MCF 10A (cell line): ENCODE results near the gene RAB9A. TPM values are rescaled to one million over a fixed set of nuclear protein-coding genes. Genes with fewer than 3 reads are reported as not detected.
A peak's percentile ranks its signal among the peaks of the same experiment; 100 is the strongest.

ENCODE experiments used
- BruUV-seq: library from RNA; stranded (reverse); fragments of 400-500 nt; replicated peaks from 2 replicates; lab custom pipeline; 2021; lab: Mats Ljungman, UMichigan
- CTCF ChIA-PET: fragments of 300-600 bp; sonication (Branson Sonifier 250); formaldehyde crosslinking; extraction: SDS; loops from one replicate; lab custom pipeline; 2021; ENCODE audit warnings: antibody characterized with exemption, inconsistent platforms; lab: Yijun Ruan, JAX
- POLR2A ChIA-PET: fragments of 300-600, 350-650 bp; sonication (Branson Sonifier 250); formaldehyde crosslinking; extraction: SDS; loops from one replicate; lab custom pipeline; 2020; ENCODE audit warnings: antibody characterized with exemption, inconsistent platforms; lab: Yijun Ruan, JAX
- DNase-seq: peaks from one replicate; pipeline ENCODE4 v3.0.0-alpha.2; 2018; ENCODE audit not compliant: unreplicated experiment
- H3K27ac Mint-ChIP-seq: one replicate; pipeline ENCODE4 v1.8.0; 2022; ENCODE audit warnings: mild to moderate bottlenecking, low read depth, mixed read lengths; ENCODE audit not compliant: unreplicated experiment
- H3K27me3 Mint-ChIP-seq: one replicate; pipeline ENCODE4 v1.8.0; 2022; ENCODE audit warnings: mixed read lengths; ENCODE audit not compliant: insufficient read depth, unreplicated experiment
- H3K36me3 Mint-ChIP-seq: one replicate; pipeline ENCODE4 v1.8.0; 2022; ENCODE audit warnings: mild to moderate bottlenecking, moderate library complexity, mixed read lengths; ENCODE audit not compliant: insufficient read depth, unreplicated experiment
- H3K4me1 Mint-ChIP-seq: one replicate; pipeline ENCODE4 v1.8.0; 2022; ENCODE audit warnings: mixed read lengths; ENCODE audit not compliant: insufficient read depth, unreplicated experiment
- H3K4me3 Mint-ChIP-seq: one replicate; pipeline ENCODE4 v1.8.0; 2022; ENCODE audit warnings: mild to moderate bottlenecking, moderate library complexity, mixed read lengths; ENCODE audit not compliant: unreplicated experiment
- H3K9me3 Mint-ChIP-seq: one replicate; pipeline ENCODE4 v1.8.0; 2022; ENCODE audit warnings: mixed read lengths; ENCODE audit not compliant: unreplicated experiment
- CTCF ChIP-seq: fragments of 200-600 bp; IDR thresholded peaks from one replicate; pipeline ENCODE4 v1.8.0; 2022; ENCODE audit warnings: antibody characterized with exemption, mild to moderate bottlenecking; ENCODE audit not compliant: unreplicated experiment
- intact Hi-C: fragments of 100-400 bp; cut with micrococcal nuclease; formaldehyde crosslinking; loops from 2 replicates; pipeline ENCODE4 v1.14.1; 2022
- total RNA-seq: library from RNA; stranded (reverse); gene quantifications from 2 replicates; pipeline ENCODE4 v1.2.3, GENCODE V29; 2022

RAB9A gene
- total RNA-seq, 1 experiment from 2014 or later = 32.3 TPM

- POLR2A ChIA-PET = interaction anchor here (0.6 to 2.0 kb wide), 12 partner anchors 15 to 1417 kb away, joined by 3 to 31 read pairs (median 6); partner anchors contain the start of genes GEMIN8, OFD1, RAB9A and TRAPPC2
- intact Hi-C loops = loop anchor here (10.0 kb wide), 1 partner anchor 241 kb away; no protein-coding TSS in a partner anchor
- Mint-ChIP-seq H3K27me3 (peaks cover 15% of the 10 kb centered on the region), H3K27ac (peak overlapping the region; percentile 59), H3K4me1 (peaks cover 14% of the 10 kb centered on the region), H3K4me3 (no peak overlapping the region), H3K36me3 (no peaks in the 10 kb centered on the region), H3K9me3 (no peaks in the 10 kb centered on the region)
- BruUV-seq = no TSS peak
- CTCF ChIA-PET = interaction anchor here (0.6 to 1.3 kb wide), 4 partner anchors 9 to 147 kb away, joined by 3 to 4 read pairs (median 4); no protein-coding TSS in a partner anchor
- TF ChIP-seq CTCF = no peak
- no peak for DNase-seq
These were observed 34.8 kb upstream of the RAB9A start for GRCh38 chrX:13654116-13654515.

- TF ChIP-seq CTCF = no peak
- ChIA-PET POLR2A (interaction anchor here (0.6 to 1.1 kb wide), 3 partner anchors 35 to 80 kb away, joined by 3 to 4 read pairs (median 4); no protein-coding TSS in a partner anchor), CTCF (interaction anchor here (0.6 to 1.1 kb wide), 4 partner anchors 36 to 149 kb away, joined by 3 to 6 read pairs (median 4); no protein-coding TSS in a partner anchor)
- peaks cover 6% of the 10 kb centered on the region for H3K36me3 Mint-ChIP-seq
- H3K27ac Mint-ChIP-seq = no peak overlapping the region
- BruUV-seq = no TSS peak
- intact Hi-C loops = loop anchor here (10.0 kb wide), 1 partner anchor 239 kb away; no protein-coding TSS in a partner anchor
- peaks cover 15% of the 10 kb centered on the region for H3K4me1 Mint-ChIP-seq
- DNase-seq = no peak
- no peak overlapping the region for H3K4me3 Mint-ChIP-seq
- peaks cover 14% of the 10 kb centered on the region for H3K27me3 Mint-ChIP-seq
- no peaks in the 10 kb centered on the region for H3K9me3 Mint-ChIP-seq
These were observed 33.3 kb upstream of the RAB9A start for GRCh38 chrX:13655674-13656073.

- H3K4me1 Mint-ChIP-seq = peaks cover 10% of the 10 kb centered on the region
- peaks cover 12% of the 10 kb centered on the region for H3K27me3 Mint-ChIP-seq
- no TSS peak for BruUV-seq
- ChIA-PET POLR2A (interaction anchor here (1.1 to 1.9 kb wide), 8 partner anchors 11 to 276 kb away, joined by 3 to 38 read pairs (median 8); partner anchors contain the start of genes OFD1, RAB9A and TRAPPC2), CTCF (interaction anchor here (0.7 to 1.6 kb wide), 14 partner anchors 11 to 1915 kb away, joined by 3 to 6 read pairs (median 4); partner anchors contain the start of gene GEMIN8)
- no peak overlapping the region for H3K4me3 Mint-ChIP-seq
- intact Hi-C loops = loop anchor here (1.0 to 10.0 kb wide), 4 partner anchors 31 to 236 kb away; partner anchors contain the start of gene RAB9A
- peaks cover 14% of the 10 kb centered on the region for H3K36me3 Mint-ChIP-seq
- DNase-seq = peak; percentile 79
- H3K9me3 Mint-ChIP-seq = no peaks in the 10 kb centered on the region
- TF ChIP-seq CTCF = peak; percentile 66
- H3K27ac Mint-ChIP-seq = peak overlapping the region; percentile 23
These were observed 30.3 kb upstream of the RAB9A start for GRCh38 chrX:13658602-13659001.

- TSS peak; percentile 53 for BruUV-seq
- DNase-seq = peak; percentile 92
- intact Hi-C loops = loop anchor here (1.0 to 10.0 kb wide), 2 partner anchors 30 to 236 kb away; partner anchors contain the start of gene RAB9A
- H3K27ac Mint-ChIP-seq = peak overlapping the region; percentile 23
- no peak overlapping the region for H3K4me3 Mint-ChIP-seq
- POLR2A ChIA-PET = interaction anchor here (0.6 to 1.9 kb wide), 13 partner anchors 9 to 275 kb away, joined by 3 to 38 read pairs (median 4); partner anchors contain the start of genes OFD1, RAB9A and TRAPPC2
- H3K27me3 Mint-ChIP-seq = peaks cover 12% of the 10 kb centered on the region
- H3K9me3 Mint-ChIP-seq = no peaks in the 10 kb centered on the region
- H3K36me3 Mint-ChIP-seq = peaks cover 14% of the 10 kb centered on the region
- CTCF ChIA-PET = interaction anchor here (0.7 to 1.6 kb wide), 15 partner anchors 10 to 1914 kb away, joined by 3 to 6 read pairs (median 4); partner anchors contain the start of gene GEMIN8
- no peak for TF ChIP-seq CTCF
- peaks cover 10% of the 10 kb centered on the region for H3K4me1 Mint-ChIP-seq
These were observed 29.9 kb upstream of the RAB9A start for GRCh38 chrX:13659063-13659462.
